T-helper 2 cell treated with Interferon-gamma antibody and Interleukin-4, amounts not matched to agents 5 μg/mL and 100 μg/mL, for 36 hours (primary cell): ENCODE results near the gene IPO4.
A peak's percentile ranks its signal among the peaks of the same experiment; 100 is the strongest.
"Not testable (repeated sequence)": the region's sequence is repeated elsewhere in the genome, so short reads cannot be mapped to it uniquely, and the experiment has no call there.

Experiments
- DNase-seq: peaks from one replicate; pipeline ENCODE4 v3.0.0; 2021; ENCODE audit warnings: low spot score
- H3K27ac Mint-ChIP-seq: one replicate; pipeline ENCODE4 v1.8.0; 2021; ENCODE audit warnings: mild to moderate bottlenecking, mixed read lengths
- H3K27me3 Mint-ChIP-seq: one replicate; pipeline ENCODE4 v1.8.0; 2021; ENCODE audit warnings: low read depth, mixed read lengths
- H3K36me3 Mint-ChIP-seq: one replicate; pipeline ENCODE4 v1.8.0; 2021; ENCODE audit warnings: low read depth, mixed read lengths
- H3K4me1 Mint-ChIP-seq: one replicate; pipeline ENCODE4 v1.8.0; 2021; ENCODE audit warnings: low read depth, mixed read lengths
- H3K4me3 Mint-ChIP-seq: one replicate; pipeline ENCODE4 v1.8.0; 2022; ENCODE audit warnings: mild to moderate bottlenecking, moderate library complexity, mixed read lengths
- H3K9me3 Mint-ChIP-seq: one replicate; pipeline ENCODE4 v1.8.0; 2021; ENCODE audit warnings: mixed read lengths

Gene IPO4

GRCh38 chr14:24231263-24232120, 42.9 kb upstream of the IPO4 start:
- no peaks in the 10 kb centered on the region for H3K9me3 Mint-ChIP-seq
- H3K4me3 Mint-ChIP-seq = peak overlapping the region; percentile 95
- H3K36me3 Mint-ChIP-seq = peaks cover 32% of the 10 kb centered on the region
- peaks cover 39% of the 10 kb centered on the region for H3K4me1 Mint-ChIP-seq
- peak overlapping the region; percentile 94 for H3K27ac Mint-ChIP-seq
- no peaks in the 10 kb centered on the region for H3K27me3 Mint-ChIP-seq
- DNase-seq = no peak

- peaks cover 24% of the 10 kb centered on the region for H3K4me1 Mint-ChIP-seq
- no peak overlapping the region for H3K4me3 Mint-ChIP-seq
- H3K9me3 Mint-ChIP-seq = no peaks in the 10 kb centered on the region
- no peak overlapping the region for H3K27ac Mint-ChIP-seq
- no peaks in the 10 kb centered on the region for H3K27me3 Mint-ChIP-seq
- H3K36me3 Mint-ChIP-seq = peaks cover 10% of the 10 kb centered on the region
- no peak for DNase-seq
Observed at GRCh38 chr14:24228902-24229301, 40.3 kb upstream of the IPO4 start.

GRCh38 chr14:24226473-24226872, 37.9 kb upstream of the IPO4 start:
- Mint-ChIP-seq H3K27me3 (no peaks in the 10 kb centered on the region), H3K4me1 (peaks cover 18% of the 10 kb centered on the region), H3K9me3 (no peaks in the 10 kb centered on the region), H3K36me3 (peaks cover 10% of the 10 kb centered on the region), H3K4me3 (no peak overlapping the region), H3K27ac (no peak overlapping the region)
- no peak for DNase-seq

- Mint-ChIP-seq H3K27me3 (no peaks in the 10 kb centered on the region), H3K9me3 (no peaks in the 10 kb centered on the region), H3K36me3 (peaks cover 10% of the 10 kb centered on the region), H3K4me1 (peaks cover 11% of the 10 kb centered on the region), H3K27ac (peak overlapping the region; percentile 18), H3K4me3 (no peak overlapping the region)
- no peak for DNase-seq
Observed at GRCh38 chr14:24224618-24225071, 36.0 kb upstream of the IPO4 start.

- peaks cover 11% of the 10 kb centered on the region for H3K4me1 Mint-ChIP-seq
- H3K27me3 Mint-ChIP-seq, DNase-seq, H3K9me3 Mint-ChIP-seq, H3K4me3 Mint-ChIP-seq, H3K27ac Mint-ChIP-seq: not testable (repeated sequence)
- peaks cover 12% of the 10 kb centered on the region for H3K36me3 Mint-ChIP-seq
Observed at GRCh38 chr14:24222987-24223386, 34.4 kb upstream of the IPO4 start.

GRCh38 chr14:24219521-24219920, 30.9 kb upstream of the IPO4 start:
- Mint-ChIP-seq H3K4me3 (no peak overlapping the region), H3K9me3 (no peaks in the 10 kb centered on the region), H3K36me3 (peaks cover 15% of the 10 kb centered on the region), H3K27me3 (no peaks in the 10 kb centered on the region), H3K27ac (no peak overlapping the region), H3K4me1 (peaks cover 12% of the 10 kb centered on the region)
- DNase-seq = no peak

- no peak overlapping the region for H3K27ac Mint-ChIP-seq
- no peaks in the 10 kb centered on the region for H3K9me3 Mint-ChIP-seq
- peaks cover 17% of the 10 kb centered on the region for H3K36me3 Mint-ChIP-seq
- H3K27me3 Mint-ChIP-seq = no peaks in the 10 kb centered on the region
- H3K4me3 Mint-ChIP-seq = no peak overlapping the region
- H3K4me1 Mint-ChIP-seq = peaks cover 15% of the 10 kb centered on the region
- DNase-seq = no peak
Observed at GRCh38 chr14:24219080-24219479, 30.5 kb upstream of the IPO4 start.

GRCh38 chr14:24216876-24217275, 28.3 kb upstream of the IPO4 start:
- H3K36me3 Mint-ChIP-seq = peaks cover 25% of the 10 kb centered on the region
- not testable (repeated sequence) for H3K9me3 Mint-ChIP-seq, H3K4me3 Mint-ChIP-seq, DNase-seq, H3K27me3 Mint-ChIP-seq
- peaks cover 20% of the 10 kb centered on the region for H3K4me1 Mint-ChIP-seq
- H3K27ac Mint-ChIP-seq = peak overlapping the region; percentile 96

- peak overlapping the region; percentile 96 for H3K27ac Mint-ChIP-seq
- H3K36me3 Mint-ChIP-seq = peaks cover 30% of the 10 kb centered on the region
- peaks cover 25% of the 10 kb centered on the region for H3K4me1 Mint-ChIP-seq
- no peaks in the 10 kb centered on the region for H3K9me3 Mint-ChIP-seq
- no peak for DNase-seq
- no peaks in the 10 kb centered on the region for H3K27me3 Mint-ChIP-seq
- peak overlapping the region; percentile 93 for H3K4me3 Mint-ChIP-seq
Observed at GRCh38 chr14:24216345-24216699, 27.7 kb upstream of the IPO4 start.

GRCh38 chr14:24215495-24216344, 27.1 kb upstream of the IPO4 start, which contains the start of gene MDP1:
Gene MDP1 (minus strand): TSS chr14:24216066. CDS start chr14:24215955, 111 bp downstream.
- H3K27me3 Mint-ChIP-seq = no peaks in the 10 kb centered on the region
- DNase-seq = peak; percentile 83
- H3K27ac Mint-ChIP-seq = peak within 1 kb of the TSS; percentile 96
- H3K9me3 Mint-ChIP-seq = no peaks in the 10 kb centered on the region
- peak within 1 kb of the TSS; percentile 93 for H3K4me3 Mint-ChIP-seq
- peaks cover 31% of the 10 kb centered on the region for H3K36me3 Mint-ChIP-seq
- peaks cover 25% of the 10 kb centered on the region for H3K4me1 Mint-ChIP-seq

- no peak for DNase-seq
- Mint-ChIP-seq H3K27me3 (no peaks in the 10 kb centered on the region), H3K9me3 (no peaks in the 10 kb centered on the region), H3K4me1 (peaks cover 29% of the 10 kb centered on the region), H3K4me3 (peak overlapping the region; percentile 87), H3K36me3 (peaks cover 43% of the 10 kb centered on the region), H3K27ac (peak overlapping the region; percentile 96)
Observed at GRCh38 chr14:24213866-24214662, 25.4 kb upstream of the IPO4 start.

GRCh38 chr14:24212924-24213865, 24.6 kb upstream of the IPO4 start, which contains the start of gene CHMP4A:
Gene CHMP4A (minus strand): TSS chr14:24213488. CDS start chr14:24213439, 49 bp downstream.
- H3K27ac Mint-ChIP-seq = peak within 1 kb of the TSS; percentile 96
- H3K27me3 Mint-ChIP-seq = no peaks in the 10 kb centered on the region
- peaks cover 47% of the 10 kb centered on the region for H3K36me3 Mint-ChIP-seq
- H3K9me3 Mint-ChIP-seq = no peaks in the 10 kb centered on the region
- peak within 1 kb of the TSS; percentile 87 for H3K4me3 Mint-ChIP-seq
- H3K4me1 Mint-ChIP-seq = peaks cover 29% of the 10 kb centered on the region
- peak; percentile 96 for DNase-seq
